Occipital lobe (tissue), 2 donors: ENCODE data around the gene FABP6. TPM values are rescaled to one million over a fixed set of nuclear protein-coding genes. Genes with fewer than 3 reads are reported as not detected.
"Not testable (repeated sequence)": the region's sequence is repeated elsewhere in the genome, so short reads cannot be mapped to it uniquely, and the experiment has no call there.

Source experiments
- DNase-seq: peaks from one replicate; lab custom pipeline; 2025; lab: John Stamatoyannopoulos, UW
- total RNA-seq: library from RNA; depleted of rRNA; stranded (reverse); fragments of >200 nt; gene quantifications from one replicate; pipeline ENCODE4 v1.2.3, GENCODE V29; 2014

The FABP6 gene, protein sequence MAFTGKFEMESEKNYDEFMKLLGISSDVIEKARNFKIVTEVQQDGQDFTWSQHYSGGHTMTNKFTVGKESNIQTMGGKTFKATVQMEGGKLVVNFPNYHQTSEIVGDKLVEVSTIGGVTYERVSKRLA
- total RNA-seq = 1.4 TPM

DNA sequence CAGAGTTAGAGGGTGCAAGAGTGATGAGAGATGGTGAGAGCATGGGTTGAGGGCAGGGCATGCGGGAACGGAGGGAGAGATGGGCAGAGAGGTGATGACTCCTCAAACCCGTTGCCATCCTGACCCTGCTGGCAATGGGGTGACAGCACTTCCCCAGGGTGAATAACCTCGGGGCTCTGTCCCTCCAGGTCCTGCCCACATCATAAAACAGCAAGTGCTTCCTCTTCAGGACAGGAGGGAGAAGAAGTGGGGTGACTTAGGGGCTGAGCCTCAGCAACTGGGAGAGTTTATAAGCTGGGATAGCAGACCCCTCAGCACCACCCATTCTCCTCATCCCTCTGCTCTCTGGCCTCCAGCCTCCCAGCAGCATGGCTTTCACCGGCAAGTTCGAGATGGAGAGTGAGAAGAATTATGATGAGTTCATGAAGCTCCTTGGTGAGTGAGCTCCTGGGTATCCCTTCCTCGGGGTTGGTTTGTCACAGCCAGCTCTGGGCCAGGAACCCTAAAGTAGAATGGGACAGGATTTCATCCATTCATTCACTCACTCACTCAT lies at the start of gene FABP6:
TSS of gene FABP6 (plus strand) at position 317 of the 553 bp plus-strand sequence. CDS start at position 369, 52 bp downstream.
- no peak for DNase-seq

DNA sequence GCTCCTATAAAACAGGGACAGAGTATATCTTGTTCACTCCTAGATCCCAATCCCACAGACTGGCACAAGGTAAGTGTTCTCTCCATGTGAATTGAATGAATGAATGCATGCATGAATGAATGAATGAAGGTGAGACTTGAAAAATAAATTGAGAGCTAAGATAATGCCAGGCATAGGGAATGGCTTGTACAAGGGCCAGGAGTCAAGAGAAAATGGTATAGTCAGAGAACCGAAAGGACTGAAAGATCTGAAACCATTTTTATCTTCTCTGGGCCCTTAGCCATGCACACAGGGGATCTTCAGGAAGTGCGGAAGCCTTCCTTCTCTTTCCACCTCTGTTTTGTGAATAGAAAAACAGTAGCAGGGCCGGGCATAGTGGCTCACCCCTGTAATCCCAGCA lies 48.4 kb upstream of the FABP6 start:
- no peak for DNase-seq

DNA sequence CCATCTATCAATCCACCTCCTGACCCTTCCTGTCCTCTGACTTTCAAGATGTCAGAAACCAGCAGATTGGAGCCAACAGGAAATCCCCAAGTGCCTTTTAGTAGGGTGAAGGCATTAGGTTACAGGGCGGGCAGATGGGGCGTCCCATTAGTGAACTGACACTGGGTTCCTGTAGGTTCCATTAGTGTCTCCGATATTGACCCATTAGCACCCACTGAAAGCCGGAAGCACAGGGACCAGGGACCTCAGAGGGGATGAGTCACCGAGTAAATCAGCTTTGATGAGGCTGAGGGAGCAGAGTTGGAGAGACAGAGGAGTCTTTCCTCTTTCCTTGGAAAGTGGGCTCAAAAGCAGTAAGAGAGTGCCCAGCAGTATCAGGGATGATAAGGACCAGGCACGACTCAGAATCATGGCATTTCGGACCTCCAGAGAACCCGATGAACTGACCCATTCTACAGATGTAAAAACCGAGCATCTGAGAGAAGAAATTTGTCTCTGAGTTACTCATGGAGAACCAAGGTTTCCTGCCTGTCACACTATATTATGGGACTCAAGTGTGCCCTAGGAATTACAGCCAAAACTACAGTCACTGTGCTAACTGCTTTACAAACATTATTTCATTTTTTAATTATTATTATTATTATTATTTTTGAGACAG lies 47.2 kb upstream of the FABP6 start:
- no peak for DNase-seq

DNA sequence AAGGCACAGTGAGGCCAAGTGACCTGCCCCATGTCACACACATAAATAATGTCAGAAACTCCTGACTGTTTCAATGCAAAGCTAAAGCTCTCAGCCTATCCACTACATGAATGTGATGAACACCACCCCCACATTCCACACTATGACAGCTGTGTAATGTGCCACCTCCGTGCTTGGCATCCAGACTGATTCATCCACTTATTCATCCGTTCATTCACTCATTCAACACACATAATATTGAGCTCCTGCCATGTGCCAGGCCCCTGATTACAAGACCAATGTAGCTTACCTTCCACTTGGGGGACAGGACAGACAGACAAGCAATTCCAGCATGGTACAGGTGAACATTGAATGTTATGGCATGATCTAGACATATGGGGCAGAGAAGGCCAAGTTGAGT lies 46.2 kb upstream of the FABP6 start:
- DNase-seq = peak; percentile 21

DNA sequence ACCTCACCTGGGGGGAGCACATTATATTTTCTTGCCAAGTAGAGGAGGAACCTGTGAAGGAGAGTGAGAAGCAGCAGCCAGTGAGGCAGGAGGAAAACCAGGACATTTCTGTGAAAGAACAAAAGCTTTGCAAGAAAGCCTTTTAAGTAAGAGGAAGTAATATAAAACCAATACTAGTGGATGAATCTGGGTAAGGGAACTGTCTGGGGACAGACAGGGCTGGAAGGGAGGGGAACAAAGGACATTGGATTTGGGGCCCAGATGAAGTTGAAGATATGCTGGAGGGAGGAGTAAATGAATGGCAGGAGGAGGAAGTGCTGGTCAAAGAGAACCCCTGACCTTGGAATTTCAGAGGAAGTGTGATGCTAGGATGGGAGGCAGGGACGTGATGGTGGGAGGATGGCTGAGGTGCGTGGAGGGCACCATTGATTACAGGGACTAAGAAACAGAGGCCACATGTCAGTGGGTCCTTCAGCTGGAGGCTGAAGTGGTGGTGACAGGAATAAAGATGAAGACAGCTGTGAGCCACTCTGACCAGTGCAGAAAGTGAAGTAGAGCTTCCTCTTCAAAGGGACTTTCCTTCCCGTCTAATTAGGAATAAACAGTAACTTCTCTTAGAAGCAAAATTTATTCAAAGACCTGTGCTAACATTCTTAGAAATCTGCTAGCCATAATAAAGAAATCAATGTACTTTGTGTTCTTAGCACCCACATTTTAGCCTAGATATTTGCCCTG lies 43.5 kb upstream of the FABP6 start:
- no peak for DNase-seq

DNA sequence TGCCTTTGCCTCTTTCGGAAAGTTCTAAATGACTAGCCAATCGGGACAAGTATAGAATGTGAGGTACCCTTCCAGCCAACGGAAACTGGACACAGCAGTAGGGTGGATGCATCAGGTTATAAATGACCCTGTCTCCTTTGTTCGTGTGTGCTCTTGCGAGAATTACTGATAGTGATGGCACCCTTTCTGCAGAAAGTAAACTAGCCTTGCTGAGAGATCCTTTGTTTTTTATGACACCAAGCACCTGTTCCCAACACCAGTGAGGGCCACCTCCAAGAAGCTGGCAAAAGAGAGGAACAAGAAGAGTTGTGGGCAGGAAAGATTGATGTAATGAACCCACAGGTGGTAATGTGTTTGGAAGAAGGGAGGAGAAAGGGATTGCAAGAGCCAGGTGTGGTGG lies 42.8 kb upstream of the FABP6 start:
- DNase-seq = no peak

DNA sequence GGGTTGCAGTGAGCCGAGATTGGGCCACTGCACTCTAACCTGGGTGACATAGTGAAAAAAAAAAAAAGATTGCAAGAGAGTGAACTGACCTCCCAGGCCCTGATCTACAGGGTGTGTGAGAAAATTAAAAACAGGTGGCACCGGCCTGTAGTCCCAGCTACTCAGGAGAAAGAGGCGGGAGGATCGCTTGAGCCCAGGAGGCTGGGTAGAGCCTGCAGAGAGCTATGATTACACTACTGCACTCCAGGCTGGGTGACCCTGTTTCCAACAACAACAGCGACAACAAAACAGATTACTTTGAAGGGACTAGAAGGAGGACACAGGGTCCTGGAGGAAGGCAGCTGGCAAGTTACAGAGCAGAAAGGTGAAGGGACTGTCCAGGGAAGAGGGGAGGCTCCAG lies 42.2 kb upstream of the FABP6 start:
- DNase-seq = no peak

DNA sequence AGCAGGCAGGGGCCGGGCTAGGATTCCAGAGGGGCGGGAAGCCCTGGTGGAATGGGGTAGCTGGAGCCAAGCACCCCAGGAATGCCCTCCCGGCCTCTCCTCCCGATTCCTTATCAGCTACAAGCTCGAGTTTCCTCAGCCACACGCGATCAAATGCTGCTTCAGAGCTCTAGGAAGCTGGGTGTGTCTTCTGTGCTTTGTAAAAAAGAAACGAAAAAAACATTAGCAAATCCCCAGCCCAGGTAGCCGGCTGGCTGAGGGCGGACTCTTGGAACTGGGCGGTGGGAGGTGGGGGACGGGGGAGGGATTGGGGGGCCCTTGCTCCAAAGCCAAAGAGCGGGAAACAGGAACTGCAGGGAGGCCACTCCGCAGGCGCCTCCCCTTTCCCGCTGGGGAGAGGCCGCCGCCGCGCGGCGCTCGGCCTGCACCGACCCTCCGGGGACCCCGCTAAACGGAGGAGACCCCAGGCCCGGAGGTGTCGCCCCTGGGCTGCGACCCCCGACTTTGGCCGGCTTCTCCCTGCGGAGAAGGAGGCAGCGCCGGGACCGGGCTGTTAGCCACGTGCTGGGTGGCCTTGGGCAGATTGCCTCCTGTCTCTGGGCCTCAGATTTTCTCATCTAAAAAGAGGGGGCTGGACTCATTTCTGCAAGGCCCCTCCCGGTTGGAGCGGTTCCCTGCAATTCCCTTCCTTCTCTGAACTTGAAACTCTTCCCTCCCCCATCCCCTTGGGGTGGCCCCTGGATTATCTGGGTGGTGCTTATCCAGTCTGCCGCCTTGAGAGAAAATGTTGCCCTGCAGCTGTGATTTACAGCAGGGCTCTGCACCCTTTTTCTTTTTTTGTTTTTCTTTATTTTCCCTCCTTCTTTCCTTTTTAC lies 40.9 kb upstream of the FABP6 start:
- DNase-seq = no peak

DNA sequence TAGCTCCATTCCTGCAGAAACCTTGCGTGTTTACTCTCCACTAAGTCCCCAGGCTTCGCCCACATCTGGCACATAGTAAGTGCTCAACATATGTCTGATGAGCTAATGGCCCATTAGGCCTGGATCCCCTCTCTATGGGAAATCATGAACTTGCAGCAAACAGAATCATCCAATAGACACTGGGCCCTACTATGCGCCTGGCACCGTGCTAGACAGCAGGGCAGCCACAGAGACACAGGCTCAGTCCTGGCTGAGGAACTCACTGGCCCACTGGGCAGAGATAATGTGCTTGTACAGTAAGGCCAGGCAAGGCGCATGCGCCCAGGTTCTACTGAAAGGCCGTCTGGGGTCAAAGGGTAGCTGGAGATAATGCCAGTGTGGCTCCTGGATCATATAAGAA lies 36.9 kb upstream of the FABP6 start:
- no peak for DNase-seq

DNA sequence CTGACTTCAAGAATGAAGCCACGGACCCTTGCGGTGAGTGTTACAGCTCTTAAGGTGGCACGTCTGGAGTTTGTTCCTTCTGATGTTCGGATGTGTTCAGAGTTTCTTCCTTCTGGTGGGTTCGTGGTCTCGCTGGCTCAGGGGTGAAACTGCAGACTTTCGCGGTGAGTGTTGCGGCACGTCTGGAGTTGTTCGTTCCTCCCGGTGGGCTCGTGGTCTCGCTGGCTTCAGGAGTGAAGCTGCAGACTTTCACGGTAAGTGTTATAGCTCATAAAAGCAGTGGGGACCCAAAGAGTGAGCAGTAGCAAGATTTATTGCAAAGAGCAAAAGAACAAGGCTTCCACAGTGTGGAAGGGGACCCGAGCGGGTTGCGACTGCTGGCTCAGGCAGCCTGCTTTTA lies 36.2 kb upstream of the FABP6 start:
- DNase-seq = not testable (repeated sequence)

DNA sequence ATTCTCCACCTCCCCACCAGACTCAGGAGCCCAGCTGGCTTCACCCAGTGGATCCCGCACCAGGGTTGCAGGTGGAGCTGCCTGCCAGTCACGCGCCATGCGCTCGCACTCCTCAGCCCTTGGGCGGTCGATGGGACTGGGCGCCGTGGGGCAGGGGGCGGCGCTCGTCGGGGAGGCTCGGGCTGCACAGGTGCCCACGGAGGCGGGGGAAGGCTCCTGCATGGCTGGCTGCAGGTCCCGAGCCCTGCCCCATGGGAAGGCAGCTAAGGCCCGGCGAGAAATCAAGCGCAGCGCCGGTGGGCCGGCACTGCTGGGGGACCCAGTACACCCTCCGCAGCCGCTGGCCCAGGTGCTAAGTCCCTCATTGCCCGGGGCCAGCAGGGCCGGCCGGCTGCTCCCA lies 35.5 kb upstream of the FABP6 start:
- not testable (repeated sequence) for DNase-seq

DNA sequence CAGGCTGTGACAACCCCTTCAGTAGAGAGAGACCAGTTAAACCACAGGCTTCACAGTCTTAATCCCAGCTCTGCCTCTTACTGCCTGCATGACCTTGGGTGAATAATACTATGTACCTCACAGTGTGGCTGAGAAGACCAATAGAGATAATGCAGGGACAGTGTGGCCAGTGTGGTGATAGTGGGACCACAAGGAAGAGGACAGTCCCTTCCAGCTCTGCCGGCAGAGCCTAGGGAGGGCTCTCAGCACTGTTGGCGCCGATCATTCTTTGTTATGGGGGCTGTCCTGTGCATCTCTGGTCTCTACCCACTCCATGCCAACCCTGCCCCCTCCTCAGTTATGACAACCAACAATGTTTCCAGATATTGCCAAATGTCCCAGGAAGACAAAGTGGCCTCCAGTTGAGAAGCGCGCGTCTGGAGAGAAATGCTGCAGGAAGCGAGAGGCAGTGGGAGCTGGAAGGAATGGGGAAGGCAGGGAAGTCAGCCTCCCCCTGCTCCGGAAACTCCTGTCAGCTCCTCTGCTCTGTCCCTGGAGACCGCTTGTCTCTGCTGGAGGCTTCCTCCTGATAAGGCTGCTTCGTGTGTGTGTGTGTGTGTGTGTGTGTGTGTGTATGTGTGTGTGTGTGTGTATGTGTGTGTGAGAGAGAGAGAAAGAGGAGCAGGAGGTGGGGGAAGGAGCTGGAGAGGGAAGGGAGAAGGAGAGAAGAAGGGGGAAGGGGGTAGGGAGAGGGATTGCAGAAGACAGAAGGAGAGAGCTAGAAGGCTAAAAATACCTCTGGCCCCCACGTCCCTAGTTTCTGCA lies 31.8 kb upstream of the FABP6 start:
- no peak for DNase-seq

DNA sequence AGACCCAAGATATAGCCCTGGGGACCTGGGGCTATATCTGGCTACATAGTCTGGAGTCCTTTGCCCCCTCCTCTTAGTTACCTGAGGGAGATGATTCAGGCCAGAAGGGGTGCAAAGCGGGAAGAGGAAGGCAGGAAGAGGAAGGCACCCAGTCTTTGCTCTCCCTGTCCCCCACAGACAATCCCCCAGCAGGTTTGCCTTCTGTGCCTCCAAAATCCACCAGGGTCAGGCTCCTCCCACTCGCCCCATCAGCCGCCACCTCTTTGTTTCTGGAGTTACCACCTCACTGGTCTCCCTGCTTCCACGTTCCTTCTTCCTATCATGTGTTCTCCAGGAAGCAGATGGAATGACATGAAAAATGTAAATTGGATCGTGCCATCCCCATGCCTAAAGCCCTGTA lies 31.2 kb upstream of the FABP6 start:
- no peak for DNase-seq

DNA sequence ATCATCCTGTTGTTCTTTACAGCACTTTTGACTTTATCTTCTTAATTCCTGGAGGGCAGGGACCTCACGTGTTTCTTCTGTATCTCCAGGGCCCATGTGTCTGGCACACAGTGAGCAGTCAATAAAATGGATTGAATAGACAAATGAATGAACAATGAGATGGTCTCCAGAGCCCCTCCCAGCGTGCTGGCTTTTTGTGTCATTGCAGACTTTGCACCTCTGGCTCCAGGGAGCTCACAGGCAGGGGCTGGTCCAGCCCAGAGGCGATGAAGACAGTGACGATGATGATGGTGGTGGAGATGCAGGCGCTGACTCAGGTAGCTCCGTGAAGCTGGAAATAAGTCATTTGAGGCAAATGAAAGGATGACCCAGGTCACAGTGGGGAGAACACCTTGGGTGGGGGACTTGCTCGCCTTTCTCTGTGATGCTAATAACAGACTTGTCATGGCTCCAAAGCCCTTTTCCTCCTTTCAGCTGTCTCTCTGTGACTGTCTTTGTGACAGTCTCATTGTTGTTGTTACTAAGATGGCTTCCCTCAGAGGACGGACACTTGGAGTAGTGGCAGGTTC lies 30.4 kb upstream of the FABP6 start:
- no peak for DNase-seq

DNA sequence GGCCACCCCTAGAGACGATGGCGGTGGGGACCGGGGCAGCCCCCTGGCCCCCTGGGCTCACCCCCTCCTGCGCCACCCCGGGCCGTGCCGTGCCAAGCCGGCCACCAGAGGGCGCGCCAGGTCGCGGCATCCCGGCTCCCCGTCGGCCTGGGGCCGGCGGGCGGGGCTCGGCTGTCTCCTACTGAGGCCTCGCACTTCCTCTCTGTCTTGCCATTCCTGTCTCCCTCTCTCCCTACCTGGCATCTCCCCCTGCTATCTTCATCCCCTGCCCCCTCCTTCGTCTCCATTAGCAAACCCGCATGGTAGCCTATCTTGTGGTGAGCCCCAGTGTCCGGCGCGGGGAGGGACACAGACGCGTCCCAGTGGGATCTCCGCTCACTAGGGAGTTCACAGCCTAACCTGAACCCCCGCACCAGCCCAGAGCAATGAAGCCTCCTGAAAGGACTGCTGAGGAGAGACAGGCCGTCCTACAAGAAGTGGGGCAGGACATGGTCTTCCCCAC lies 29.8 kb upstream of the FABP6 start:
- DNase-seq = peak; percentile 28

DNA sequence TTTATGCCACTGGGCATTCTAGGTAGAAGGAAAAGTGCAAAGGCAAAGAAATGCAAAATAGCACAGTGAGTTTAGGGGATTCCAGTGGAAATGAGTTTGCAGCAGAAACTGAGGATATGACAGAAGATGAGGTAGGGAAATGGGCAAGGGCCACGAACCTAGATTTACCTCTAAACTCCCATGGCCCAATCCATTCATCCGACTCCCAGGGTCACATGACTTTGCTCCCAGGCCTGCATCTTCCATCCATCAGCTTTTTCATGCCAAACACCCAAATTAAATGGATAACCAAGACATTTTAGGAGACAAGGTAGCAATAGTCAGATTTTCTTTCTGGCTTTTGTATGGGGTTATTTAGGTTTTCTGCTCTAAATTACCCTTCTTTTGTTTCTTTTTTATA lies 22.2 kb upstream of the FABP6 start:
- no peak for DNase-seq

DNA sequence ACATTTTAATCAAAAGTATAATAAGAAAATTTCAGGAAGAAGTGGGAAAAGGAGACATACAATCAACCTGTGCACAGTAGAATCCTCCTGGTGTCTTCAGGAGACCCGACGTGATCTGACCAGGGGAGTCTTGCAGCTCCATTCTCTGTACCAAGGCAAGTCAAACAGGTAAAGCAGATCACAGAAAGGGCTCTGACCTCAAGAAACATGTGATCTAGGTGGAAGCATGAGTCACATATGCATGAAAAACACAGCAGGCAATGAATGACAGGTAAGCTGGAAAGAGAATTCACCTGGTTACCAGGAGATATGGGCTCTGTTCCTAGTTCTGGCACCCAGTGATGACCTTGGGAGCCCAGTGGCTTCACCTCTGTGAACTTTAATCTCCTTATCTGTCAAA lies 19.4 kb upstream of the FABP6 start:
- DNase-seq = no peak

DNA sequence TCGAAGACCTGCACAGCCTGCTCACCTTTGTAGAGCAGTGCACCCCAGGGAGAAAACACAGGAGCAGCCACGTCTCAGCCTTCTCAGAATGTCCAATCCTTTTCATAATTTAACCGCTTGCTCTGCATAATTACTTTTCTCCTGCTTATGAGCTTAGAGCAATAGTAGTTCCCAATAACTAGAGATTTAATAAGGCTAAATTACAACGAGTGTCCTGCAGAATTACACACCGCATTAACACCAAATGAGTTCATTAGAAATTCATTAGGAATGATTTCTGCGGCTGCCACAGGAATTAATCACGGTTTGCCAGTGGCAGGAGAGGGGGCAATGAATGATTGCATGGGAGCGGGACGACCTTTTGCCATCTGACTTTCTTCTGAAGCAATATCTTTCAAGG lies 18.7 kb upstream of the FABP6 start:
- no peak for DNase-seq

DNA sequence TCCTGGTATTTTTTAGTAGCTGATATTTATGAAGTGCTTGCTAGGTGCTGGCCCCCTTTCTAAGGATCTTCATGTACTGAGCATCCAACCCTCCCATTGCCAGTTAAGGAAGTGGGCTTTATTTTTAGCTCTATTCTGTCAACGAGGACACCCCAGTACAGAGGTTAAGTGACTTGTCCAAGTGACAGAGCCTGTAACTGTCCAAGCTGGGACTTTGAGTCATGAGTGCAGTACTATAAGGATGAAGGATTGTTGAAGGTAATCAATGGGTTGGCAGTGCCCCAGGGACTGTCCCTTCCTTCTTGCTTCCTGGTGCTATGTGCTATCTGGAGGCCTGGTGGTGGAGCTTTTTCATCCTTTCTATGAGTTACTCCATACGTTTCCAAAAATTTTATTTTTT lies 18.0 kb upstream of the FABP6 start:
- no peak for DNase-seq

DNA sequence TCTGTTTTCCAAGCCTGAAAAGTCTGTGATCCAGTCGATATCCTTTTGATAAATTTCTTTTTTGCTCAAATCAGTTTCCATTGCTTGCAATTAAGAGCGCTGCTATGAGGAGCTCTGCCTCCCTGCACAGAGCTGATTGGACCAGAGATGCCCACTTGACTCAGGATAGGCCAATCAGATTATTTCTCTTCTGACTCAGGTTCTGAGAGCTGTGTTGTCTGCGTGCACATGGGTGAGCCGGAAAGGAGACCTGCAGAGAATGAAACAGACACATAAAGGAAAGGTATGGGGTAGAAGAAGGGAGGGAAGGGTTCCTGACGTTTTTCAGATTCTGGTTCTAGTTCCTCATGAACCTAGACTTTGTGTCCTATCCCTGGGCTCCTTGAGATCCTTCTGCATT lies 15.8 kb upstream of the FABP6 start:
- no peak for DNase-seq
